Neural cell (in vitro differentiated cells): ENCODE results near the gene HGD. TPM values are rescaled to one million over a fixed set of nuclear protein-coding genes. Genes with fewer than 3 reads are reported as not detected.

Source experiments
- H2AFZ ChIP-seq: fragments of 200-600, 300-800 bp; sonication (generic), shearing (Covaris generic); 2 replicates; pipeline ENCODE4 v1.6.0; 2014; ENCODE audit warnings: low read depth, mild to moderate bottlenecking, antibody characterized with exemption, low read length, moderate library complexity
- H3F3A ChIP-seq: fragments of 200-600 bp; shearing (Covaris generic); 2 replicates; pipeline ENCODE4 v1.6.1; 2016; ENCODE audit warnings: mild to moderate bottlenecking, moderate library complexity, mixed read lengths, antibody characterized with exemption, low read length; ENCODE audit not compliant: insufficient read depth, poor library complexity, severe bottlenecking
- H3K27ac ChIP-seq: fragments of 200-600, 300-800 bp; sonication (generic), shearing (Covaris generic); 2 replicates; pipeline ENCODE4 v1.5.1; 2014; ENCODE audit warnings: mild to moderate bottlenecking, low read length, moderate library complexity
- H3K27me3 ChIP-seq: fragments of 300-800, 200-600 bp; sonication (generic), shearing (Covaris generic); 2 replicates; pipeline ENCODE4 v1.6.0; 2014; ENCODE audit warnings: mild to moderate bottlenecking, low read depth, low read length, moderate library complexity; ENCODE audit not compliant: insufficient read depth
- H3K36me3 ChIP-seq: fragments of 300-800, 200-600 bp; sonication (generic), shearing (Covaris generic); 2 replicates; pipeline ENCODE4 v1.5.1; 2014; ENCODE audit warnings: mild to moderate bottlenecking, antibody characterized with exemption, low read length, moderate library complexity; ENCODE audit not compliant: insufficient read depth
- H3K4me2 ChIP-seq: fragments of 300-800, 200-600 bp; sonication (generic), shearing (Covaris generic); 2 replicates; pipeline ENCODE4 v1.6.0; 2014; ENCODE audit warnings: mild to moderate bottlenecking, low read length
- H3K4me3 ChIP-seq: fragments of 300-800, 200-600 bp; sonication (generic), shearing (Covaris generic); 2 replicates; pipeline ENCODE4 v1.5.1; 2014; ENCODE audit warnings: mild to moderate bottlenecking, low read length, moderate library complexity
- H3K79me2 ChIP-seq: fragments of 200-600 bp; shearing (Covaris generic); replicated peaks from 2 replicates; pipeline ENCODE4 v1.6.0; 2014; ENCODE audit warnings: mild to moderate bottlenecking, low read length, moderate library complexity; ENCODE audit not compliant: insufficient read depth
- H3K9ac ChIP-seq: fragments of 300-800, 200-600 bp; sonication (generic), shearing (Covaris generic); 2 replicates; pipeline ENCODE4 v1.6.1; 2016; ENCODE audit warnings: mild to moderate bottlenecking, low read length, mixed read lengths
- H3K9me2 ChIP-seq: fragments of 200-600 bp; shearing (Covaris generic); 2 replicates; pipeline ENCODE4 v1.6.1; 2016; ENCODE audit warnings: mild to moderate bottlenecking, low read length, mixed read lengths; ENCODE audit not compliant: insufficient read depth
- H3K9me3 ChIP-seq: fragments of 200-600, 300-800 bp; sonication (generic), shearing (Covaris generic); 2 replicates; pipeline ENCODE4 v1.6.1; 2016; ENCODE audit warnings: mild to moderate bottlenecking, mixed run types, low read length, moderate library complexity, mixed read lengths
- H4K20me1 ChIP-seq: fragments of 200-600 bp; shearing (Covaris generic); 2 replicates; pipeline ENCODE4 v1.6.1; 2016; ENCODE audit warnings: mild to moderate bottlenecking, mixed run types; ENCODE audit not compliant: insufficient read depth
- CTCF ChIP-seq: fragments of 450-650 bp; IDR thresholded peaks from 2 replicates; pipeline ENCODE4 v1.5.1; 2014; ENCODE audit warnings: antibody characterized with exemption, mild to moderate bottlenecking, moderate library complexity; ENCODE audit not compliant: poor library complexity, severe bottlenecking
- EP300 ChIP-seq: fragments of 450-650 bp; conservative IDR thresholded peaks from 2 replicates; pipeline ENCODE4 v1.6.1; 2014; ENCODE audit warnings: antibody characterized with exemption, mild to moderate bottlenecking, moderate library complexity; ENCODE audit not compliant: poor library complexity, severe bottlenecking
- EZH2 ChIP-seq: fragments of 200-600, 300-800 bp; shearing (Covaris generic), sonication (generic); IDR thresholded peaks from 2 replicates; pipeline ENCODE4 v1.6.1; 2014; ENCODE audit warnings: antibody characterized with exemption, low read length, borderline replicate concordance, mild to moderate bottlenecking; ENCODE audit not compliant: insufficient read depth, poor library complexity, severe bottlenecking
- MXI1 ChIP-seq: fragments of 450-650 bp; conservative IDR thresholded peaks from 2 replicates; pipeline ENCODE4 v1.6.1; 2014; ENCODE audit warnings: antibody characterized with exemption, mild to moderate bottlenecking; ENCODE audit not compliant: poor library complexity, severe bottlenecking
- POLR2AphosphoS5 ChIP-seq: IDR thresholded peaks from 2 replicates; pipeline ENCODE4 v1.6.1; 2012
- RAD21 ChIP-seq: fragments of 450-650 bp; conservative IDR thresholded peaks from 2 replicates; pipeline ENCODE4 v1.6.1; 2014; ENCODE audit warnings: antibody characterized with exemption, mild to moderate bottlenecking, moderate library complexity
- REST ChIP-seq: IDR thresholded peaks from 2 replicates; pipeline ENCODE4 v1.6.1; 2012; ENCODE audit warnings: borderline replicate concordance
- SMC3 ChIP-seq: fragments of 450-650 bp; conservative IDR thresholded peaks from 2 replicates; pipeline ENCODE4 v1.6.1; 2014; ENCODE audit warnings: antibody characterized with exemption, mild to moderate bottlenecking, moderate library complexity; ENCODE audit not compliant: poor library complexity
- TAF1 ChIP-seq: IDR thresholded peaks from 2 replicates; pipeline ENCODE4 v1.6.1; 2012; ENCODE audit warnings: low read depth
- polyA plus RNA-seq: library from polyadenylated mRNA; depleted of rRNA; stranded (reverse); fragments of >200 nt; gene quantifications from 2 replicates; pipeline ENCODE4 v1.2.3, GENCODE V29; 2014

Gene HGD
- polyA plus RNA-seq, 1 donor from 2014 or later: not detected

DNA sequence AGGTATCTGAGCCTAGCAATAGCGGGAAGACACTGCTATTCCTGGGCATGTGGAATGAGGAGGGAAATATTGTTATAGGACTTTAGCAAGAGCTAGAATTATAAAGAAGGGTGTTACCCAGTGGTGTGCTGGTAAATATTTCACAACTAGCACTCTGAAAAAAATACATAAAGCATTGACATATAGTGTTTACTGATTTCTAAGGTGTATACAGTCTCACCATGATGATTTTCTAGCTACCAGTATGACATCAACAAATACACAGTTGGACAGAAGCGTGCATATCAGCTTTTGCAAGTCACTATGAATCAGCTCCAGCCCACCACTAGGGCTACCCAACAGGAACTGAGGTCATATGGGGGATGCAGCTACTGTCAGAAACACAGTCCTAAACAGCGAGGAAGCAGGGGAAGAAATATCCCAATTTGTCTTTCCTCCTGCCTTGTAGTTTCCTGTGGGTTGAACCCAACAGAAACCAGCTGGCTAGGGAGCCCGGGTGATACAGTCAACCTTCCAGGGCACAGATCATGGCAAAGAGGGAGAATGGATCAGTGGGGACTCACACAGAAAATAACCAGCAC is 39.6 kb downstream of the HGD start:
- Histone ChIP-seq H3K79me2 (no peaks in the 10 kb centered on the region), H3K4me2 (no peak overlapping the region), H3K27me3 (no peaks in the 10 kb centered on the region), H3F3A (no peaks in the 10 kb centered on the region), H3K9me3 (no peaks in the 10 kb centered on the region), H4K20me1 (no peaks in the 10 kb centered on the region), H3K27ac (no peak overlapping the region), H3K9ac (no peak overlapping the region), H2AFZ (no peak overlapping the region), H3K4me3 (no peak overlapping the region), H3K9me2 (no peaks in the 10 kb centered on the region), H3K36me3 (no peaks in the 10 kb centered on the region)
- no peak for TF ChIP-seq SMC3
- TF ChIP-seq EP300: no peak

GRCh38 chr3:120641696-120642246 is 40.3 kb downstream of the HGD start:
- TF ChIP-seq RAD21 (no peak), EZH2 (no peak), MXI1 (no peak), REST (no peak), CTCF (no peak), SMC3 (no peak), EP300 (no peak), POLR2AphosphoS5 (no peak), TAF1 (no peak)
- no peak overlapping the region for H3K4me3 ChIP-seq
- no peak overlapping the region for H3K4me2 ChIP-seq
- no peak overlapping the region for H2AFZ ChIP-seq
- H4K20me1 ChIP-seq: no peaks in the 10 kb centered on the region
- no peaks in the 10 kb centered on the region for H3K9me2 ChIP-seq
- H3K27ac ChIP-seq: no peak overlapping the region
- no peaks in the 10 kb centered on the region for H3F3A ChIP-seq
- H3K27me3 ChIP-seq: no peaks in the 10 kb centered on the region
- H3K9ac ChIP-seq: no peak overlapping the region
- no peaks in the 10 kb centered on the region for H3K79me2 ChIP-seq
- H3K36me3 ChIP-seq: no peaks in the 10 kb centered on the region
- no peaks in the 10 kb centered on the region for H3K9me3 ChIP-seq
